ENCODE data around the gene SIRT3. TPM values are rescaled to one million over a fixed set of nuclear protein-coding genes. Genes with fewer than 3 reads are reported as not detected.

The SIRT3 gene
- polyA plus RNA-seq, 3 donors, result 4.3 to 23.7 (median 4.3) TPM

GRCh38 chr11:266676-267439 is 30.7 kb upstream of the SIRT3 start:
- no peak overlapping the region for H3K9ac ChIP-seq (ENCODE audit: insufficient read depth, low read length, poor library complexity, severe bottlenecking)
- no peaks in the 10 kb centered on the region for H4K20me1 ChIP-seq (ENCODE audit: insufficient read depth, low read length)
- H3K9me3 Mint-ChIP-seq, result peaks cover 0 to 8% (median 4%) of the 10 kb centered on the region in 7 donors
- no peak overlapping the region for H3K4me3 ChIP-seq (replicated peaks in 1 of 3; ENCODE audit: low read depth in 2 of 3, low read length in 3 of 3)
- peak in 1 of 3 donors; percentile 59 for DNase-seq
- H2AFZ ChIP-seq (ENCODE audit: insufficient read depth, low read depth, low read length, poor library complexity, severe bottlenecking), result no peak overlapping the region
- H3K4me1 ChIP-seq (ENCODE audit: control insufficient read depth in 1 of 2, insufficient read depth in 2 of 2, low read length in 2 of 2), result peaks cover 37% of the 10 kb centered on the region in 2 donors
- peak overlapping the region; percentile 48 to 50 for H3K4me3 Mint-ChIP-seq
- intact Hi-C loops (cut with micrococcal nuclease), result loop anchor here in 1 of 2 donors (5.0 kb wide), 2 partner anchors 40 to 60 kb away; partner anchors contain the start of genes BET1L, IFITM2 and RIC8A
- H3K27me3 Mint-ChIP-seq (ENCODE audit: low read depth in 3 of 3), result peaks cover 0 to 9% (median 2%) of the 10 kb centered on the region in 3 donors
- H3K4me2 ChIP-seq (replicated peaks; ENCODE audit: extremely low read depth, low read length, poor library complexity, severe bottlenecking), result no peak overlapping the region
- H3K27ac ChIP-seq (ENCODE audit: low read depth in 1 of 2, low read length in 2 of 2), result peak overlapping the region in 1 of 2 donors; percentile 36
- H3K9me3 ChIP-seq (replicated peaks in 1 of 2; ENCODE audit: control insufficient read depth in 1 of 2, insufficient read depth in 1 of 2, low read length in 2 of 2), result peaks cover 0 to 5% of the 10 kb centered on the region in 2 donors
- no peak for TF ChIP-seq CTCF (IDR thresholded peaks at IDR 0.05)
- peak overlapping the region; percentile 42 to 99 (median 87) for H3K27ac Mint-ChIP-seq
- no peaks in the 10 kb centered on the region for H3K36me3 ChIP-seq (replicated peaks in 1 of 2; ENCODE audit: control insufficient read depth in 1 of 2, insufficient read depth in 2 of 2, low read length in 2 of 2)
- H3K27me3 ChIP-seq (ENCODE audit: control insufficient read depth in 2 of 2, insufficient read depth in 2 of 2, low read length in 2 of 2), result no peaks in the 10 kb centered on the region
- 80% methylated on average over 1 of the region's 13 CpGs for WGBS (ENCODE audit: insufficient coverage)
- H3K79me2 ChIP-seq (ENCODE audit: insufficient read depth, low read length), result no peaks in the 10 kb centered on the region
- peaks cover 35% of the 10 kb centered on the region for H3K4me1 Mint-ChIP-seq
- H3K36me3 Mint-ChIP-seq, result peaks cover 0 to 2% of the 10 kb centered on the region in 2 donors

- no peaks in the 10 kb centered on the region for H3K79me2 ChIP-seq (ENCODE audit: insufficient read depth, low read length)
- Mint-ChIP-seq H3K36me3 (no peaks in the 10 kb centered on the region), H3K9me3 (peaks cover 0 to 8% (median 4%) of the 10 kb centered on the region in 7 donors), H3K27me3 (ENCODE audit: low read depth in 3 of 3) (peaks cover 4 to 6% (median 6%) of the 10 kb centered on the region in 3 donors), H3K27ac (no peak overlapping the region), H3K4me1 (peaks cover 7% of the 10 kb centered on the region), H3K4me3 (no peak overlapping the region)
- no peaks in the 10 kb centered on the region for H4K20me1 ChIP-seq (ENCODE audit: insufficient read depth, low read length)
- H3K36me3 ChIP-seq (replicated peaks in 1 of 2; ENCODE audit: control insufficient read depth in 1 of 2, insufficient read depth in 2 of 2, low read length in 2 of 2), result no peaks in the 10 kb centered on the region
- H2AFZ ChIP-seq (ENCODE audit: insufficient read depth, low read depth, low read length, poor library complexity, severe bottlenecking), result no peak overlapping the region
- H3K9ac ChIP-seq (ENCODE audit: insufficient read depth, low read length, poor library complexity, severe bottlenecking), result no peak overlapping the region
- H3K9me3 ChIP-seq (replicated peaks in 1 of 2; ENCODE audit: control insufficient read depth in 1 of 2, insufficient read depth in 1 of 2, low read length in 2 of 2), result peaks cover 0 to 5% of the 10 kb centered on the region in 2 donors
- H3K4me3 ChIP-seq (replicated peaks in 1 of 3; ENCODE audit: low read depth in 2 of 3, low read length in 3 of 3), result no peak overlapping the region
- H3K27ac ChIP-seq (ENCODE audit: low read depth in 1 of 2, low read length in 2 of 2), result no peak overlapping the region
- no peak overlapping the region for H3K4me2 ChIP-seq (replicated peaks; ENCODE audit: extremely low read depth, low read length, poor library complexity, severe bottlenecking)
- intact Hi-C loops (cut with micrococcal nuclease), result no loop called here
- H3K4me1 ChIP-seq (ENCODE audit: control insufficient read depth in 1 of 2, insufficient read depth in 2 of 2, low read length in 2 of 2), result no peaks in the 10 kb centered on the region
- H3K27me3 ChIP-seq (ENCODE audit: control insufficient read depth in 2 of 2, insufficient read depth in 2 of 2, low read length in 2 of 2), result no peaks in the 10 kb centered on the region
- TF ChIP-seq CTCF (IDR thresholded peaks at IDR 0.05), result no peak
- no peak for DNase-seq
- WGBS (ENCODE audit: insufficient coverage), result 100% methylated on average over 3 of the region's 4 CpGs
Observed at GRCh38 chr11:261624-262023, 25.5 kb upstream of the SIRT3 start.
